ENCODE results near the gene CIAO3.

CIAO3 gene

GRCh38 chr16:774086-775001, 33.5 kb upstream of the CIAO3 start:
- FAIRE-seq (no peak), DNase-seq (ENCODE audit: insufficient read length) (no peak)
- no peak for TF ChIP-seq POLR2A (IDR thresholded peaks at IDR 0.05; ENCODE audit: low read depth, low read length)
- no peak for TF ChIP-seq TAF1 (IDR thresholded peaks at IDR 0.05; ENCODE audit: borderline replicate concordance, low read depth, low read length)
- TF ChIP-seq POLR2AphosphoS5 (IDR thresholded peaks at IDR 0.05; ENCODE audit: low read depth, low read length): no peak

- FAIRE-seq (no peak), DNase-seq (ENCODE audit: insufficient read length) (no peak)
- TF ChIP-seq POLR2AphosphoS5 (IDR thresholded peaks at IDR 0.05; ENCODE audit: low read depth, low read length): no peak
- no peak for TF ChIP-seq TAF1 (IDR thresholded peaks at IDR 0.05; ENCODE audit: borderline replicate concordance, low read depth, low read length)
- no peak for TF ChIP-seq POLR2A (IDR thresholded peaks at IDR 0.05; ENCODE audit: low read depth, low read length)
These were observed 32.2 kb upstream of the CIAO3 start for GRCh38 chr16:772959-773358.

- DNase-seq (ENCODE audit: insufficient read length) (no peak), FAIRE-seq (no peak)
- TF ChIP-seq POLR2AphosphoS5 (IDR thresholded peaks at IDR 0.05; ENCODE audit: low read depth, low read length) (no peak), TAF1 (IDR thresholded peaks at IDR 0.05; ENCODE audit: borderline replicate concordance, low read depth, low read length) (no peak)
These were observed 29.6 kb upstream of the CIAO3 start for GRCh38 chr16:770411-770810.

DNA sequence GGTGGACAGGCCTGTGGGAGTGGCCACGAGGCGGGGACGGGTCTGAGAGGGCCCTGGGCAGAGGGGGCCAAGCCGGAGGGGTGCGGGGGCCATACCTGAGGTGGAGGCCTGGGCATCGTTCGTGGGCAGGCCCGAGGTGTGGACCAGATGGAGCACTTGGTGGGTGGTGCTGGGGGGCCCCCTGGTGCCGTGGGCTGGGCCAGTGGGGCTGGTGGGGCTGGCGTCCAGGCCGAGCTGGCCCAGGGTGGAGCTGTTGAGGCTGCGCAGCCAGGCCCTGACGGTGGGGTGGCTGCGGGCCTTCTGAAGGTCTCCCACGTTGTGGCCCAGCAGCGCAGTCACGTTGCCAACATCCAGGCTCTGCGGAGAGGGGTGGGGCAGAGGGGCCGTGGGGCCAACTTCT, 29.1 kb upstream of the CIAO3 start:
- no peak for DNase-seq (ENCODE audit: insufficient read length)
- TF ChIP-seq POLR2AphosphoS5 (IDR thresholded peaks at IDR 0.05; ENCODE audit: low read depth, low read length) (no peak), POLR2A (IDR thresholded peaks at IDR 0.05; ENCODE audit: low read depth, low read length) (no peak), TAF1 (IDR thresholded peaks at IDR 0.05; ENCODE audit: borderline replicate concordance, low read depth, low read length) (no peak)
- FAIRE-seq: no peak

DNA sequence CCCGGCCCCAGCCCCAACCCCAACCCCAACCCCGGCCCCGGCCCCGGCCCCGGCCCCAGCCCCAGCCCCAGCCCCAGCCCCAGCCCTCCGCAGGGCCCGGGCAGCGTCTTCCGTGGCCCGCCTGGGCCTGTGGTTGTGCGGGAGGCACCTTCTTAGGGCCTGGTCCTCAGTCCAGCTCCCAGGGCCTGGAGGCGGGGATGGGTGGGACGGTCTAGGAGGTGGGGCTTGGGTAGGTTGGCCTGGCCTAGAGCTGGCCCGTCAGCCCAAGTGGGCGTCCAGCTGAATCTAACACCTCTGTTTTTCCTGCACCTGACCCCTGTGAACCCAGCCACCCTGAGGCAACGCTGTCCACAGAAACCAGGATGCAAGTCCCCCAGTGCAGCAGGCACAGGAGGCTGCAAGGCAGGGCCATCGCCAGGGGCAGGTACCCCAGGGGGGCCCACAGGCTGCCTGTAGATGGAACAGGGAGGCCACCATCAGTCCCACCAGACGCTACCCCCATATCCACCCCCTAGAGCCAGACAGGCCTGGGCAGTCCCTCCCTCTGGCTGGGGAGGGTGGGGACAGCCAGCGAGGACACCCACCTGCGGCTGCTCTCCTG, 28.5 kb upstream of the CIAO3 start:
- TF ChIP-seq TAF1 (IDR thresholded peaks at IDR 0.05; ENCODE audit: borderline replicate concordance, low read depth, low read length) (no peak), POLR2A (IDR thresholded peaks at IDR 0.05; ENCODE audit: low read depth, low read length) (no peak), POLR2AphosphoS5 (IDR thresholded peaks at IDR 0.05; ENCODE audit: low read depth, low read length) (no peak)
- FAIRE-seq: no peak
- no peak for DNase-seq (ENCODE audit: insufficient read length)

DNA sequence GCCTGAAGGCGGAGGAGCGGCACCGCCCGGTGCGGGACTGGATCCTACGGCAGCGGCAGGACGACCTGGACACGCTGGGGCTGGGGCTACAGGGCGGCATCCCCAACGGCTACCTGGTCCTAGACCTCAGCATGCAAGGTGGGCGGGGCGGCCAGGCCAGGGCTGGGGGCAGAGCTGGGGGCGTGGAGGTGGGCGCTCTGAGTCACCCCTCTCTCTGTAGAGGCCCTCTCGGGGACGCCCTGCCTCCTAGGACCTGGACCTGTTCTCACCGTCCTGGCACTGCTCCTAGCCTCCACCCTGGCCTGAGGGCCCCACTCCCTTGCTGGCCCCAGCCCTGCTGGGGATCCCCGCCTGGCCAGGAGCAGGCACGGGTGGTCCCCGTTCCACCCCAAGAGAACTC, 27.6 kb upstream of the CIAO3 start:
- FAIRE-seq (no peak), DNase-seq (ENCODE audit: insufficient read length) (no peak)
- TF ChIP-seq TAF1 (IDR thresholded peaks at IDR 0.05; ENCODE audit: borderline replicate concordance, low read depth, low read length) (no peak), POLR2AphosphoS5 (IDR thresholded peaks at IDR 0.05; ENCODE audit: low read depth, low read length) (no peak), POLR2A (IDR thresholded peaks at IDR 0.05; ENCODE audit: low read depth, low read length) (no peak)

GRCh38 chr16:767743-768235, 27.0 kb upstream of the CIAO3 start:
- TF ChIP-seq POLR2A (IDR thresholded peaks at IDR 0.05; ENCODE audit: low read depth, low read length): no peak
- TF ChIP-seq TAF1 (IDR thresholded peaks at IDR 0.05; ENCODE audit: borderline replicate concordance, low read depth, low read length): no peak
- TF ChIP-seq POLR2AphosphoS5 (IDR thresholded peaks at IDR 0.05; ENCODE audit: low read depth, low read length): no peak
- no peak for DNase-seq (ENCODE audit: insufficient read length)
- no peak for FAIRE-seq

- no peak for DNase-seq (ENCODE audit: insufficient read length)
- FAIRE-seq: no peak
- no peak for TF ChIP-seq POLR2A (IDR thresholded peaks at IDR 0.05; ENCODE audit: low read depth, low read length)
- no peak for TF ChIP-seq POLR2AphosphoS5 (IDR thresholded peaks at IDR 0.05; ENCODE audit: low read depth, low read length)
- no peak for TF ChIP-seq TAF1 (IDR thresholded peaks at IDR 0.05; ENCODE audit: borderline replicate concordance, low read depth, low read length)
These were observed 26.2 kb upstream of the CIAO3 start for GRCh38 chr16:766820-767640.

DNA sequence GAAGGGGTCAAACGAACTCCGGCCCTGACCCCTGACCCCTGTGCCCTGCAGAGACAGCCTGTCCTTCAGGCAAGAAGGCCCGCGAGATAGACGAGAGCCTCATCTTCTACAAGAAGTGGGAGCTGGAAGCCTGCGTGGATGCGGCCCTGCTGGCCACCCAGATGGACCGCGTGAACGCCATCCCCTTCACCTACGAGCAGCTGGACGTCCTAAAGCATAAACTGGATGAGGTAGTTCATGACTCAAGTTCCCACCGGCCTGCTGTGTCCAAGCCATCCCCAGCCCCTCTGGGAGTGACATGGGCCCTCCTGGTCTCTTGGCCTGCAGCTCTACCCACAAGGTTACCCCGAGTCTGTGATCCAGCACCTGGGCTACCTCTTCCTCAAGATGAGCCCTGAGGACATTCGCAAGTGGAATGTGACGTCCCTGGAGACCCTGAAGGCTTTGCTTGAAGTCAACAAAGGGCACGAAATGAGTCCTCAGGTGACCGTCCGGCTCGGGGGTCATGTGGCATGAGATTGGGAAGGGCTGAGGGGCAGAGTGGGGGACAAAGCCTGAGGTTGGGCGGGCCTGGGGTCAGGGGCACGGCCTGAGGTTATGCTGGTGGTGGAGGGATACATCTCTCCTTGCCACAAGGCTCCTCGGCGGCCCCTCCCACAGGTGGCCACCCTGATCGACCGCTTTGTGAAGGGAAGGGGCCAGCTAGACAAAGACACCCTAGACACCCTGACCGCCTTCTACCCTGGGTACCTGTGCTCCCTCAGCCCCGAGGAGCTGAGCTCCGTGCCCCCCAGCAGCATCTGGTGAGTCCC, 25.4 kb upstream of the CIAO3 start:
- FAIRE-seq (no peak), DNase-seq (ENCODE audit: insufficient read length) (no peak)
- TF ChIP-seq POLR2A (IDR thresholded peaks at IDR 0.05; ENCODE audit: low read depth, low read length): no peak
- no peak for TF ChIP-seq TAF1 (IDR thresholded peaks at IDR 0.05; ENCODE audit: borderline replicate concordance, low read depth, low read length)
- no peak for TF ChIP-seq POLR2AphosphoS5 (IDR thresholded peaks at IDR 0.05; ENCODE audit: low read depth, low read length)

GRCh38 chr16:765488-765865, 24.7 kb upstream of the CIAO3 start:
- FAIRE-seq: no peak
- no peak for TF ChIP-seq TAF1 (IDR thresholded peaks at IDR 0.05; ENCODE audit: borderline replicate concordance, low read depth, low read length)
- TF ChIP-seq POLR2A (IDR thresholded peaks at IDR 0.05; ENCODE audit: low read depth, low read length): no peak
- TF ChIP-seq POLR2AphosphoS5 (IDR thresholded peaks at IDR 0.05; ENCODE audit: low read depth, low read length): no peak

More at GRCh38 chr16:765488-765865, 24.7 kb upstream of the CIAO3 start:
- DNase-seq (ENCODE audit: insufficient read length): no peak
